GM10847 (cell line): ENCODE measurements around the gene CLDN6.

Experiments
- POLR2A ChIP-seq: IDR thresholded peaks from 2 replicates; pipeline ENCODE4 v1.6.1; 2011; ENCODE audit not compliant: insufficient read length; ENCODE audit errors: extremely low read depth

CLDN6 gene

DNA sequence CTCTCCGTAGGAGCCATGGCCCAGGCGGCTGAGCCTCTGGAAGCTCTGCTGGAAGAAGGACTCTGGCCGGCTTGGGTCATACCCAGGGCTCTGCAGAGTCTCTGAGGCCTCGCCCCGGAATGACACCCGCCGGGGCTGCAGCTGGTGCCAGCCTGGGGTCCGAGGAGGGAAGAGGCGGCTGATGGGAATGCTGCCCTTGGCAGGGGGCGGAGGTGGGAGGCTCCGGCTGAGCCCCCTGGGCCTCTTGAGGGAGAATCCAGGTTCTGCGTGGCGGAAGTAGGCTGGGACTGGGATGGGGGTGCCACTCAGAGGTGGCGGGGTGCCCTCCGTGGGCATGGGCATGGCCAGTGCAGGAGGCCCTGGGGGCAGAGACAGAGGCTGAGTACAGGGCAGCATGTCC lies 41.3 kb downstream of the CLDN6 start:
- TF ChIP-seq POLR2A: no peak

DNA sequence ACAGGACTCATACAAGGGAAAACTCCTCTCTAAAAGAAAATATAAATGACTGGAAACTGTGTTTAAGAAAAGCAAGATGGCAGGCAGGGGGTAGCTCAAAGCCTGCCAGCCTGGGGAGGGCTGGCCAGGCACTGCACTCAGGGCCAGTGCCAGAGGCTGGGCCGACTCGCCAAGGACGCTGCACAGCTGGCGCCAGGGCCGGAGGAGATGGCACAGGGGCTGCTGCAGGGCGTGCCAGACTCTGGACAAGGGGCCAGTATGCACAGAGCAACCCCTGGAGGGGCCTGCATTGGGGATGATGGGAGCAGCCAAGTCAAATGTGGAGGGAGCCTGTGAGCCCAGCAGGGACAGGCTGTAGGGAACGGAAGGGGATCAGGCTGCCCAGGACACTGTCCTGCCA lies 41.8 kb downstream of the CLDN6 start:
- TF ChIP-seq POLR2A: no peak

DNA sequence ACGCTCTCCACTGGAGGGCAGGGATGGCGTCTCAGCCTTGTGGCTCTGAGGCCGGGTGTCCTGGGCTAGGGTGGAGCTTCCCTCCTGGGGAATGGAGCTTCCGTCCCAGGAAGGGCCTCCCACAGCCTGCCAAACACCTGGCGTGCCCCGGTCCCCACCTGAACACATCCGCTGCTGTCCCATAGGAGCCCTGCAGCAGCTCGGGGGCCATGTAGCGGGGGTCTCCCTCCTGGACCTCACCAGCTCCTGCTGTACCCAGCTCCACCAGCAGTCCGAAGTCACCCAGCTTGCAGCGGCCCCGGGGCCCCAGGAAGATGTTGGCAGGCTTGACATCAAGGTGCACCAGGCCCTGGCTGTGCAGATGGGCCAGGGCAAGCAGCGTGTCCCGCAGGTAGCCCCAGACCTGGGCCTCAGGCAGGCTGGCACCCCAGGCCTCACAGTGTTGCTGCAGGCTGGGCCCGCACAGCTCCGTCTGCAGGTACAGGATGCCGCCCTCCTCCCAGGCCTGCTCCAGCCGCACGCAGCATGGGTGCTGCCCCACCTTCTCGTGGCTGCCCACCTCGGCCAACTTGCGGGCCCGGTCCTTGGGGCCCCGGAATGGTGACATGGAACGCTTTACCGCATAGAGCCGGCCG lies 42.7 kb downstream of the CLDN6 start:
- no peak for TF ChIP-seq POLR2A

DNA sequence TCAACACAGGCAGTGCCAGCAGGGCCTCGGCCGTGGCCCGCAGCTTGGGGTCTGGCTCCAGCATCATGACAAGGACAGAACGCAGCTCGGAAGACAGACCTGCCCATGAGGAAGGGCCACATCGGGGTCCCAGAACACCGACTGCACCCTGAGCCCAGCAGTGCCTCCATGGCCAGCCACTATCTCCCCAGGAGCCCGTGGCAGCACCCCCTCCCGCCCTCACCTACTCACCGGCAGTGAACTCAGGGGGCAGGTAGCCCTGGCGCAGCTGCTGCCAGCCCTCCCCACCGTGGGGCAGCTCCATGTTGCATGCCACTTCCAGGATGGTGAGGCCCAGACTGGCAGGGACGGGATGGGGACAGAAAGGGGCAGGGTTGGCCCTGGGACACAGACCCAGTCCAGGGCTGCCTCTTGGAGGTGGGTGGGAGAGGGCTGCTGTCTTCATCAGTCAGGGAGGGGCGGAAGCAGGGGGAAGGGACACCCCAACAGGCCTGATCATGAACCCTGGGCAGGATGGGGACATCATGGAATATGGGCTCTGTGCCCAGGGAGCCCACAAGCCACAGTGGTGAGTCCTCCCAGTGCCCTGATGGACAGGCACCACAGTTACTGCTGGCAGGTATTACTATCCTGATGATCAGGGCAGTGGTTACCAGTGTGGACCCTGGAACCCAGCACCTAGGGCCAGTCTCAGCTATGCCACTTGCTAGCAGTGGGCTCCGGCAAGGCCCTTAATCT lies 43.5 kb downstream of the CLDN6 start:
- TF ChIP-seq POLR2A: no peak

DNA sequence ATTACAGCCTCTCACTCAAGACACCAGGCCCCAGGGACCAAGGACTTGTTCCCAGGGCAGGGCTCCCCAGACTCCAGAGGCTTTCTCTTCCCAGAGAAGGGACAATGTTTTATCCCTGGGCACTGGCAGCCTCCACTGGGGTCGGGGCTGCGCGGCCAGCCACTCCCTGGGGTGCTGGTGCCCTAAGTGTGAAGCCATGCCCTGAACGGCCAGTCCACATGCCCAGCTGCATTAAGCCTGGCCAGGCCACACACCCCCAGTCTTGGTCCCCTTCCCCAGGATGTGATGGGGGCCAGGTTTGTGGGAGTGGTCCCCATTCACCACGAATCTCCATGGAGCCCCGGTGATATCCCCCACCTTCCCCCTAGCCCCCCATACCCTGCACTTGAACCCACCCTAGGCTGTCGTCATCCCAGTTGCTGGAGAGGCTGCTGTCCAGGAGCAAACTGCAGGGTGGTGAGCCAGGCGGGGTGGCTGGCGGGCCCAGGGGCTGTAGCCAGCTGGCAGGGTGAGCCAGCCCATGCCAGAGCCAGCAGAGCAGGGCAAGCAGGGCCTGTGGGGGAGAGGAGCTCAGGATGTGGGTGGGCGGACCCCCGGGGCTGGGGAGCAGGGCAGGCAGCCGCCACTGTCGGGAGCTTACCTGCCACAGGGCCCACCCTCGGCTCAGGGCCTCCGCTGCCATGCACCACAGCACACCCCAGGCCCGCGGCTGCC lies 44.2 kb downstream of the CLDN6 start:
- TF ChIP-seq POLR2A: no peak

DNA sequence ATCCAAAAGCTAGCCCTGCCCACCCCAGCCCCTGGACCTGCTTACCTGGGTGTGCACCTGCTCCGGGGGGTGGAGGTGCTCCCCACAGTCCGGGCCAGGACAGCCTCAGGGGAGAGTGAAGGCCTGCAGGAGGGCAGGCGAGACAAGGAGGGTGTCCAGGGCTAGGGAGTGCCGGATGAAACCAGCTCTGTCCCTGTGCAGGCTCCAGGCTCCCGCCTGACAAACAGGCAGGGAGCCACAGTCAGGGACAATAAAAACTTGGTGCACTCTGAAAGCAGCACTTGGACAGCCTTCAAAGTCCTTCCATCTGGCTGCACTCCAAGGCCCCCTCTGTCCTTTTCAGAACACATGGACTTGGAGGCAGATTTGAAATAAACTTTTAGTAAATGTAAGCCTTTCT lies 44.9 kb downstream of the CLDN6 start:
- no peak for TF ChIP-seq POLR2A

DNA sequence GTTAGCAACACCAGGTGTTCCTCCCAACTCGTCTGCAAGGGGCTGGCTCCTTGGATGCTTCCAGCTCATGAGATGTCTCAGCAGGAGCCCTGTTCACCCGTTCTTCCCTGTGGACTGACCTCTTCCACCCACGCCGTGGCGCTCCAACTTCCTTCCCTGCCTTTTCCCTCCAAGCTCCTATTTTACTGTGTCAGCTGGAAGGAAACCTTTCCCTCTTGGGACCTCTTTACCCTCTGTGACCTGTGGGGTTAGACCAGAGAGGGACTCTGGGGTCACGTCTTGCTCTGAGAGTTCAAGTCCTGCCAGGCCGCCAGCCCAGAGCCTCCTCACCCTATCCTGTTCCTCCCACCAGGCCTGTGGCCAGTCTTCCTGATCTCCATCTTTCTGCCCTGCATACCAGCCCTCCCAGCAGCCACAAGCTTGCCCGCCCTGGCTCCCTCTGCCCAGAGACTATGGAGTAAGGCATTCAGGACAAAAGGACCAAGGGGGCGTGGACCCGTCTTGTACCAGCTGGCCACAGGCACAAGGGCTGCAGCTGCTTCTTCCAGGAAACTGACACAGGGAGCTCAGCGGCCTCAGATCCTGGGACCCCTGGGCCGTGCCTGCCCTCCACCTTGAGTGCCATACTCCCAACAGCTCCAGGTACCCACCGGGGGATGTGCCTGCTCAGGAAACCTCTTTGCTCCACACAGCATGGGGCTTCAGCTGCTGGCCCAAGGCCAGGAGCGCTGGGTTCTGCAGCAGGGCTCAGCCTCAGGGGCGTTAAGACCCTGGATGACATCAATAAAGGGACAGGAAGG lies 45.8 kb downstream of the CLDN6 start:
- TF ChIP-seq POLR2A: no peak

DNA sequence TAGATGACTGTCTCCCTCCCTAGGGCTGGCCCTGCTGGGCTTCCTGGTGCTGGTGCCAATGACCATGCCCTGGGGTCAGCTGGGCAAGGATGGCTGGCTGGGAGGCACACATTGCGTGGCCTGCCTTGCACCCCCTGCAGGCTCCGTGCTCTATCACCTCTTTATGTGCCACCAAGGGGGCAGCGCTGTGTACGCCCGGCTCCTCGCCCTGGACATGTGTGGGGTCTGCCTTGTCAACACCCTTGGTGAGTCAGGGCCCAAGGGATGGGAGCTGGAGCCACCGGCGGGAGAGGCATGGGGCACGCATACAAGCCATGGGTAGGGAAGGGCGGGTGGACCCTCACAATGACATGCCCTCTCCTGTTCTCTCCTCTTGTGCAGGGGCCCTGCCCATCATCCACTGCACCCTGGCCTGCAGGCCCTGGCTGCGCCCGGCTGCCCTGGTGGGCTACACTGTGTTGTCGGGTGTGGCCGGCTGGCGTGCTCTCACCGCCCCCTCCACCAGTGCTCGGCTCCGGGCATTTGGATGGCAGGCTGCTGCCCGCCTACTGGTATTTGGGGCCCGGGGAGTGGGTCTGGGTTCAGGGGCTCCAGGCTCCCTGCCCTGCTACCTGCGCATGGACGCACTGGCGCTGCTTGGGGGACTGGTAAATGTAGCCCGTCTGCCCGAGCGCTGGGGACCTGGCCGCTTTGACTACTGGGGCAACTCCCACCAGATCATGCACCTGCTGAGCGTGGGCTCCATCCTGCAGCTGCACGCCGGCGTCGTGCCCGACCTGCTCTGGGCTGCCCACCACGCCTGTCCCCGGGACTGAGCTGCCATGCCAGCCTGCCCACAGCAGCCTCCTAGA lies 46.6 kb downstream of the CLDN6 start:
- peak; percentile 14 for TF ChIP-seq POLR2A

DNA sequence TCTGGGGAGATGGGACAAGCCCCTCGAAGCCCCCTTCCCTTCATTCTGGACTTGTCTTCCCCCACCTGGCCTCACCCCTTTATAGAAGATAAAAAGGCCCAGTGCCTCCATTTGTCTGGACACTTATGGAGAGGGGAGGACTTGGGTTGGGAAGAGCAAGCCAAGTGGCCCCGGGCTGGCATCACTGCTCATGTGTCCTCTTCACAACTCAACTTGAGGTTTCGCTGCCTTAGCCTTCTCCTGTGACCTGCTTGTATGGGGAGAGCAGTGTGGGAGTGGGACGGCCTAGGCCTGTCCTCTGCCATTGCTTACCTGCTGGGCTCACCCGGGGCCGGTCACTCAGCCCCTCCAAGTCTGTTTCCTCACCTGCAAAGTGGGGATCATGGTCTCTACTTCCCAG lies 47.4 kb downstream of the CLDN6 start:
- no peak for TF ChIP-seq POLR2A

DNA sequence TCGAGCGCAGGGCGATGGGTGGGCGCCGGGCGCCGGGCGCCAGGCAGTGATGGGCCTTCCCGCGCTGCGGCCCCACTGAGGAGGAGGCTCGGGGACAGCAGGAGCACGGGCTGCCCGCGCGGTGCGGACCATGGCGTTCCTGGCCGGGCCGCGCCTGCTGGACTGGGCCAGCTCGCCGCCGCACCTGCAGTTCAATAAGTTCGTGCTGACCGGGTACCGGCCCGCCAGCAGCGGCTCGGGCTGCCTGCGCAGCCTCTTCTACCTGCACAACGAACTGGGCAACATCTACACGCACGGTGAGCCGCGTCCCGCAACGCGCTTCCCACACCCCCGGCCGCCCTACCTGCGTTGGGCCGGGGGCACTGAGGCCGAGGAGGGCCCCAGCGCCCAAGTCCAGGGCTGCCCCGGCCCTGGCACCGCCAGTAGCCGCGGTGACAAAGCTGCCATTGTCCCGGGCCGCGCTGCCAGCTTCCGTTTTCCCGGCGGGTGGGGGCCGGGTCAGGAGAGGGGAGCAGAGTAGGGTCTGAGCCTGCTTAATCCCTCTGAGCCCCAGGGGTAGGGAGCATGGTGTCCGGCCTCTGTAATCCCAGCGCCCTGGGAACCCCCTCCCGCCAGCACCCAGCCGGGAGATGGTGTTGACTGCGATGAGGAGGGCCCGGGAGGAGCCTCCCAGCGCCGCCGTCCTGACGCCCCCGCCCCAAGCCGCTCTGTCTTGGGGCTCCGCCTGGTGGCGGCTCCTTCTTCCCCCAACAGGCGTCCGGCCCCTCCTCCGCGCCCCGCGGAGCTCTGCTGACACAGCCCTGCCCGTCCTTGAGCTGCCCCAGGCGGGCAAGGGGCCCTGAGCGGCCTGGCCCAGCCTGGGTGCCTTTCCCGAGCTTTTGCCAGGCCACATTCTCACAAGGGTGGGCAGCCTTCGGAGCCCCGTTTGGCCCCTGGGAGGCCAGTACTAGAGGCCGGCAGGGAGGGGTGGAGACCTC lies 48.1 kb downstream of the CLDN6 start:
- TF ChIP-seq POLR2A: no peak

DNA sequence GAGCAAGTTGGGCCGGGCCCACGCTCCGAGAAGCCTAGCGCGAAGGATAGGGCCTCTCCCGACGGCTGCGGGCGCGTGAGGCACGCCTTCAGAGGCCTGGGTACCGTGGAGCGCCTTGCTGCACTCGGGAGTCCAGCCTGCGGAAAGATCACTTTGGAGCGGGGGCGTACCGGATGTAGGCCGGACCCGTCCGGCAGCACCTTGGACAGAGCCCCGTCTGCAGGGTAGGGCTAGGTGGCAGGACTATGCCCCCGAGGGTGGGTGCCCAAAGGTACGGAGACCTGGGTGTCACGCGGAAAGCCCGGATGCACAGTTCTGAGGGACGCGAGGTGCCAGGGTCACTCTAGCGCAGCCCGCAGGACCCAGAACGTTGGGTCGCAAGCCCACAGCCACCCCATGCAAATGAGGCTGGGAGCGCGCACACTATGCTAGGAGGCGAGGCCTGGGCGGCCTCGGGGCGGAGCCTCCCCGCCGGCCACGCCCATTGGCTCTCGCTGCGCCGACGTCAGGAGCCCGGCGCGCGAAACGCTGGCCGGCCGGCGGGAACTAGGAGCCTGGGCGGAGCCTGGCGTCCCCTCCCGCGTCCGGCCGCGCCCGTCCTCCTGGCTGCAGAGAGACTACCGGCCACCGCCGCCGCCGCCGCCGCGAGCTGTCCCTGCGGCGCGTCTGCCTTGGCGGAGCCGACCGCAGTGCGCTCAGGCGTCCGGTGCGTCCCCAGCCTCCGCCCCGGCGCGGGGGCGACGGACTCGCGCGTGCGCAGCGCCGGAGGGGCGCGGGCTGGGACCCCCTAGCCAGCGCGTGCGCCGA lies 49.0 kb downstream of the CLDN6 start, which contains the start of gene PAQR4:
Gene PAQR4 (plus strand): TSS at position 611 of the 807 bp plus-strand sequence. CDS start 327 bp downstream, outside the sequence.
- no peak for TF ChIP-seq POLR2A

DNA sequence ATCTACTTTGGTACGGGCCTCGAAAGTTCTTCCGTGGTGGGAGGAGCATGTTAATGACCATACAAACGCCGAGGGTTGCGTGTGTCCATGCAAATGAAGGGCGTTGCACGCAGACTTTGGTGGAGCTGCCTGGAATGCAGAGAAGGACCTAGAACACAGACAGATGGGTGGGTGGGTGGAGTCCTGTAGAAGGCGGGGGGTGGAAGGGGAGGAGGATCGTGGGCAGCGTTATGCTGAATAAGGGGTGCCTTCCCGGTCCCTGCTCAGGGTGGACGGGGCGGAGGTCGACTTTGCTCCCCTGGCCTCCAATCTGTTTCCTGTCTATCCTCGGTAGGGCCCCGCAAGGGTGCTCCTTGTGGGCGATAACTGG lies 49.6 kb downstream of the CLDN6 start:
- TF ChIP-seq POLR2A: no peak
